Measurements from ENCODE around the gene GLI2. TPM values are rescaled to one million over a fixed set of nuclear protein-coding genes. Genes with fewer than 3 reads are reported as not detected.

Gene GLI2
- total RNA-seq, 3 donors from 2014 or later, result 1.0 to 7.3 (median 1.3) TPM

DNA sequence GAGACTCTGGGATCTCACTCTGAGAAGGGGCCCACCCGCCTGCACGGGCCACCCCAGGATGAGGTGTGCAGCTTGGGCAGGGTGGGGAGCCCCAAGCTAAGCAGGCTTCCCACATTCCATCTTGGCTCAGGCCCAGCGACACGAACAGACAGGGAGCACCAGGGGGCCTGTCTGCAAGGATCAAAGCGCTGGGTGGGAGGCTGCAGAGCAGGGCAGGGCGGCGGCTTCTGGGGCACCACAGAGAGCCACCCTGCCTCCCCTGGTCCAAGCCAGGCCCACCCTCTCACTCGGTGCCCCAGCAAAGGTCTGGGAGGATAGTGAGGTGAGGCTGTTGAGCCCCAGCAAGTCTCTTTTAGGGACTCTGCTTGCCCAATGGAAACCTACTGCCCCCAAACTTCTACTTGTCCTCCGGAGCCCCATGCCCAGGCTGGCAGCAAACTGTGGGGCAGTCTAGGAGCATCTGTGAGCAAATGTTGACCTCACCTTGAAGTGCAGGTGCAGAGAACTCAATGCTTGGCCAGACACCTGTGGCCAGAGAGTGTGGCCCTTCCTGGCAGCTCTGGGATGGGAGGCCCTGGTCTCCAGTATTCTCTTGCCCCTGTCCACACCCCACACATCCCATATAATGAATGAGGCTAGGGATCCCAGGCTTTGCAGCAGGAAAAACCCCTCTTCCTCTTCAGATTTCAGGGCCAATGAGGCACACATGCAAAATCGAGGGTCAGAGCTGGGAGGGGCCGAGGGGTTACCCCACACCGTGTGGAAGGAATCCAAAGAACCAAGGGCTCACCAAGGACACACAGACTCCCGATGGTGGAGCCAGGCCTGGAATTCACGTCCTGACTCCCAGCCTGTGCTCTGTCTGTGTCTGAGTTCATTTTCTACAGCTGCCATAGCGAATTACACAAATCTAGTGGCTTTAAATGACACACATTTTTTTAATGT, 18.8 kb upstream of the GLI2 start:
- ATAC-seq (no peak), DNase-seq (no peak)
- Histone ChIP-seq H3K9me3 (no peaks in the 10 kb centered on the region), H3K36me3 (ENCODE audit: low read depth) (no peaks in the 10 kb centered on the region), H3K4me1 (ENCODE audit: low read depth) (no peaks in the 10 kb centered on the region), H3K4me3 (no peak overlapping the region)
- intact Hi-C loops (cut with DNase I, micrococcal nuclease), result no loop called here
- TF ChIP-seq, protein P1, sequence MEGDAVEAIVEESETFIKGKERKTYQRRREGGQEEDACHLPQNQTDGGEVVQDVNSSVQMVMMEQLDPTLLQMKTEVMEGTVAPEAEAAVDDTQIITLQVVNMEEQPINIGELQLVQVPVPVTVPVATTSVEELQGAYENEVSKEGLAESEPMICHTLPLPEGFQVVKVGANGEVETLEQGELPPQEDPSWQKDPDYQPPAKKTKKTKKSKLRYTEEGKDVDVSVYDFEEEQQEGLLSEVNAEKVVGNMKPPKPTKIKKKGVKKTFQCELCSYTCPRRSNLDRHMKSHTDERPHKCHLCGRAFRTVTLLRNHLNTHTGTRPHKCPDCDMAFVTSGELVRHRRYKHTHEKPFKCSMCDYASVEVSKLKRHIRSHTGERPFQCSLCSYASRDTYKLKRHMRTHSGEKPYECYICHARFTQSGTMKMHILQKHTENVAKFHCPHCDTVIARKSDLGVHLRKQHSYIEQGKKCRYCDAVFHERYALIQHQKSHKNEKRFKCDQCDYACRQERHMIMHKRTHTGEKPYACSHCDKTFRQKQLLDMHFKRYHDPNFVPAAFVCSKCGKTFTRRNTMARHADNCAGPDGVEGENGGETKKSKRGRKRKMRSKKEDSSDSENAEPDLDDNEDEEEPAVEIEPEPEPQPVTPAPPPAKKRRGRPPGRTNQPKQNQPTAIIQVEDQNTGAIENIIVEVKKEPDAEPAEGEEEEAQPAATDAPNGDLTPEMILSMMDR (IDR thresholded peaks at IDR 0.05), result no peak

DNA sequence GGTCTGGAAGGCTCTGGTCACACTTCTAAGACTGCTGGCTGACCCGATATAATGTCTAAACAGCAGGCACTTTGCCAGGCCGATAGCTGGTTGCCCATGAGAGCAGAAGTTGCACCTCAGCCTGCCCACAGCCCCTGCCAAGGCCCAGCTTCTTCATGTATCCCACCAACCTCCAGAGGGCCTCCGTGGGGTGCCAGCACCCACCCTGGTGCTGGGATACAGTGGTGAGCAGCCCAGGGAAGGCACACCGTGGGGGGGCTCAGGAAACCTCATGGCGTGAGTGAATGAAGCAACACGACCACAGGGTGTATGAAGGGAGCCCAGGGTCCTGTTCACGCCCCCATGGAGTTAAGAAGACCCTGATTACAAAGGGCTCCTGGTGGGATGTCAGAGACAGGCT, 16.2 kb upstream of the GLI2 start:
- DNase-seq (no peak), ATAC-seq (no peak)
- intact Hi-C loops (cut with DNase I, micrococcal nuclease), result no loop called here
- TF ChIP-seq, protein P1 (IDR thresholded peaks at IDR 0.05), result no peak
- Histone ChIP-seq H3K4me3 (no peak overlapping the region), H3K36me3 (ENCODE audit: low read depth) (no peaks in the 10 kb centered on the region), H3K4me1 (ENCODE audit: low read depth) (no peaks in the 10 kb centered on the region), H3K9me3 (no peaks in the 10 kb centered on the region)

DNA sequence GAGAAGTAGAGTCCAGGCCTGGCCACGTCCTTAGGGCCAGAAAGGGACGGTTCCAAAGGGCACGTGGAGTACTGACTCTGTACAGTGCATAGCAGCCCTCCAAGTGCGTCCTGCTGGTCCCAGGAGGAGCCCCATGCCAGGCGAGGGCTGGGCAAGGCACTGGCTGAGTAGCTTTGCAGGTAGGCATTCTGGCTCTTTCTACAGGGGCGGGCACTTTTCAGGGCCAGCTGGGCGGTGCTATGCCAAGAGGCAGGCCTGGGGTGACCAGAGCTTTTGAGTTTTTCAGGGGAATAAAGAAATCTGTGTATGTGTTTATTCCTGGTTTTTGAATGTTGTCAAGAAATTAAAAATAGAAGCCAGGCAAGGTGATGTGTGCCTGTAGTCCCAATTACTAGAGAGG, 15.4 kb upstream of the GLI2 start:
- Histone ChIP-seq H3K36me3 (ENCODE audit: low read depth) (no peaks in the 10 kb centered on the region), H3K9me3 (no peaks in the 10 kb centered on the region), H3K4me1 (ENCODE audit: low read depth) (no peaks in the 10 kb centered on the region), H3K4me3 (no peak overlapping the region)
- intact Hi-C loops (cut with DNase I, micrococcal nuclease), result no loop called here
- no peak for DNase-seq
- no peak for ATAC-seq
- TF ChIP-seq, protein P1 (IDR thresholded peaks at IDR 0.05), result no peak

DNA sequence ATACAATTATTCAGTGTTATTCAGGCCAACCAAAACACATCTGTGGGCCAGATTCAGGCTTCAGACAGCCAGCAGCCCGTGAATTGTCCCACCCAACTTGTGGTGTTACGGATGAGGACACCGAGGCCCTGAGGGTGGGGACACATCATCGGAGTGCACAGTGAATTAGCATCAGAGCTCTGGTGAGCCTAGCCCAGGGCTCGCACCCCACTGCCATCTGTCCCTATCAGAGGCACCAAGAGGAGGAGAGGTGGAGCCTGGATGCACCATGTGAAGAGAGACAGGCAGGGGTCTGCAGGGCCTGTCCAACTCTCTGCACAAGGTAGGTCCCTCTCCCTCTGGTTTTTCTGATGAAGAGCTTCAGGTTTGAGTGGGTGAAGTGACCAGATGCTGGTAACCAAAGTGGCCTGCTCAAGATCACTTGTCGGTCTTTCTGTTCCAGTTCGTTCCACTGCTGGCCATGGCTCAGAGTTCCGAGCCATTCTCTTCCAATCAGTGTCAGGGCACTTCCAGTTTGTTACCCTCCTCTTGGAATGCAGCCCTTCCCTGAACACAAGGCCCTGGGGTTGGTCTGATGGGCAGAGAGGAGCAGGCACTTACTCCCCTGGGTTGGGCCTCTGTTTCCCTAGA, 14.8 kb upstream of the GLI2 start:
- no peak for DNase-seq
- TF ChIP-seq, protein P1 (IDR thresholded peaks at IDR 0.05), result no peak
- ATAC-seq, result no peak
- Histone ChIP-seq H3K36me3 (ENCODE audit: low read depth) (no peaks in the 10 kb centered on the region), H3K9me3 (no peaks in the 10 kb centered on the region), H3K4me3 (no peak overlapping the region), H3K4me1 (ENCODE audit: low read depth) (no peaks in the 10 kb centered on the region)
- intact Hi-C loops (cut with DNase I, micrococcal nuclease), result no loop called here

DNA sequence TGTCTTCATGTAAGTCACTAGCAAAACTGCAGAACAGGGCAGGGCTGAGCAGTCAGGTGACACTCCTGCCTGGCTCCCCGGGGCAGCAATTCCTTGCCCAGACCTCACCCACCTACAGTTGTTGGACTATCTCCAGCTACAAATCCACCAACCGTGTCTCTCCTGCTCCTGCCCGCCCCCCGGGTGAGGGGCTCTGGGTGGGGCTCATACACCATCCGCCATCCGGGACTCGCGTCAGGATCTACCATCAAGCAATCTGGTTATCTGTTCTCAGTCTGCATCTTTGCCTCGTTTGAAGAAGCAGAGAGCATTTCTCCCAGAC, 13.5 kb upstream of the GLI2 start:
- H3K9me3 ChIP-seq, result no peaks in the 10 kb centered on the region
- no peaks in the 10 kb centered on the region for H3K4me1 ChIP-seq (ENCODE audit: low read depth)
- no peak overlapping the region for H3K4me3 ChIP-seq
- intact Hi-C loops (cut with DNase I, micrococcal nuclease), result no loop called here
- DNase-seq, result no peak
- no peak for ATAC-seq
- TF ChIP-seq, protein P1 (IDR thresholded peaks at IDR 0.05), result no peak
- no peaks in the 10 kb centered on the region for H3K36me3 ChIP-seq (ENCODE audit: low read depth)

All from mucosa of descending colon (tissue), 3 donors.